Dedifferentiated amniotic fluid mesenchymal stem cell (primary cell): ENCODE measurements around the gene MARCHF2.
"Not testable (repeated sequence)": the region's sequence is repeated elsewhere in the genome, so short reads cannot be mapped to it uniquely, and the experiment has no call there.

Experiments
- DNase-seq: peaks from one replicate; pipeline ENCODE4 v3.0.0-alpha.2; 2016; ENCODE audit errors: extremely low spot score

Gene MARCHF2, protein sequence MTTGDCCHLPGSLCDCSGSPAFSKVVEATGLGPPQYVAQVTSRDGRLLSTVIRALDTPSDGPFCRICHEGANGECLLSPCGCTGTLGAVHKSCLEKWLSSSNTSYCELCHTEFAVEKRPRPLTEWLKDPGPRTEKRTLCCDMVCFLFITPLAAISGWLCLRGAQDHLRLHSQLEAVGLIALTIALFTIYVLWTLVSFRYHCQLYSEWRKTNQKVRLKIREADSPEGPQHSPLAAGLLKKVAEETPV

DNA sequence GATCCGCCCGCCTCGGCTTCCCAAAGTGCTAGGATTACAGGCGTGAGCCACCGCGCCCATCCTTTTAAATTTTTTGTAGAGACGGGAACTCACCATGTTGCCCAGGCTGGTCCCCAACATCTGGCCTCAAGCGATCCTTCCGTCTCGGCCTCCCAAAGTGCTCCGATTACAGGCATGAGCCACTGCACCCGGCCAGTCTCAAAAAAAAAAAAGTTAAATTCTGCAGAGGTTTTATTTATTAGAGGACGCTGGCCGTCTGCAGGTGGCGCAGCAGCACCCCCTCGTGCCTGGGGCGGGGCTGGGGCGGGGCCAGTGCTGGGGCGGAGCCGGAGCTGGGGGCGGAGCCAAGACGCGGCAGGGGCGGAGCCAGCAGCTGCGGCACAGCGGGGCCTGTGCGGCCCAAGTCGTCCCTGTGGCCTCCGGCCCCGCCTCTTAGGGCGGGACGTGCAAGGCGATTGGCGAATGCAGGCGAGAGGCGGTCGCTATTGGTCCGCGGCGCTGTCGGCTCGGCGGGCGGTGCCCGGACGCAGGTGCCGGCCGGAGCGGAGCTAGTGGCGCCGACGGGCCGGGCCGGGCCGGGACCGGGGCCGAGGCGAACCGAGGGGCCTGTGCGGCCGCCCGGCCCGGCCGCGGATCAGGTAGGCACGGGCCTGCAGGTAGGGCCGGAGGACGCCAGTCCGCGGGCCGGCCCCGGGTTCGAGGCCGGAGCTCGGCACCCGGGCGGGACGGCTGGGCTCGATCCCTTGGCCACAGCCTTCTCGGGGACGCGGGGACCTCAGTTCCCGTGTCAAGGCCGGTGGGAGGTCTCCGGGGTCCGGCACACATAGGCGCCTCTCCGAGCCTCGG is at the start of gene MARCHF2:
TSS of gene MARCHF2 (plus strand) at position 523 of the 846 bp plus-strand sequence. CDS start 8,536 bp downstream, outside the sequence.
- DNase-seq: peak; percentile 96

DNA sequence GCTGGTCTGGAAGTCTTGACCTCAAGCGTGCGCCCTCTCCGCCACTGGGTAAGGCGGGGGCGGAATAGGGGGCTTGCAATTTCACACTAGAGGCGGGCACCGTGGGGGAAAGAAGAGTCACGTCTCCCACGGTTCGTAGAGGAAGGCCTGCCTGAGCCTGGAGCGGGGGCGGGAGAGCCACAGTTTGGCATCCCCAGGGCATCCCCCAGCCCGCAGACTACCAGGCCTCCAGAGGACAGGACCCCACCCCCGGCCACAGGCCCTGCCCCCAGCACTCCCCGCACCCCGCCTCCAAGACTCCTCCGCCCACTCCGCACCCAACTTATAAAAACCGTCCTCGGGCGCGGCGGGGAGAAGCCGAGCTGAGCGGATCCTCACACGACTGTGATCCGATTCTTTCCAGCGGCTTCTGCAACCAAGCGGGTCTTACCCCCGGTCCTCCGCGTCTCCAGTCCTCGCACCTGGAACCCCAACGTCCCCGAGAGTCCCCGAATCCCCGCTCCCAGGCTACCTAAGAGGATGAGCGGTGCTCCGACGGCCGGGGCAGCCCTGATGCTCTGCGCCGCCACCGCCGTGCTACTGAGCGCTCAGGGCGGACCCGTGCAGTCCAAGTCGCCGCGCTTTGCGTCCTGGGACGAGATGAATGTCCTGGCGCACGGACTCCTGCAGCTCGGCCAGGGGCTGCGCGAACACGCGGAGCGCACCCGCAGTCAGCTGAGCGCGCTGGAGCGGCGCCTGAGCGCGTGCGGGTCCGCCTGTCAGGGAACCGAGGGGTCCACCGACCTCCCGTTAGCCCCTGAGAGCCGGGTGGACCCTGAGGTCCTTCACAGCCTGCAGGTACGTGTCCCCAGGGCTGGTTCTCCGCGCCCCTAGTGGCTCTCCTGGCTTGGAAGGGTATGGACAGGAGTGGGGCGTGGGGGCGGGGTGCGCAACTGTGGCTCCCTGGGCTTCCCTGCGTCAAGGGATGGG is 49.0 kb upstream of the MARCHF2 start, which contains the start of gene ANGPTL4:
TSS of gene ANGPTL4 (plus strand) at position 353 of the 969 bp plus-strand sequence. CDS start at position 520, 167 bp downstream.
- DNase-seq: peak; percentile 63

DNA sequence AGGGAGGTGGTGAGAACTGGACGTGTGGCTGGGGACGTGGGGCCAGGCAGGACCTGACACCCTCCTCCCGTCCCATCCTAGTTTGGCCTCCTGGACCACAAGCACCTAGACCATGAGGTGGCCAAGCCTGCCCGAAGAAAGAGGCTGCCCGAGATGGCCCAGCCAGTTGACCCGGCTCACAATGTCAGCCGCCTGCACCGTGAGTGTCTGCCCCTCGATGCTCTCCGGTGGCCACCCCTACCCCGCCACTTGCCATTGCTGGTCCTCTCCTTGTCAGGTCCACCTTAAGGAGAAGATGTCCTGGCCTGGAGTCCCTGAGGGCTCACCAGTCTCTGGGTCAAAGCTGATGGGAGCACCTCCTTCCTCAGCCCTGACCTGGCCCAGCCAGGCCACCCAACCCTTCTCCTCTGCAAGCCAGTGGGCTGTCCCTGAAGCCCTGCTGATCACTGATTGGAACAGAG is 47.0 kb upstream of the MARCHF2 start:
- DNase-seq: no peak

DNA sequence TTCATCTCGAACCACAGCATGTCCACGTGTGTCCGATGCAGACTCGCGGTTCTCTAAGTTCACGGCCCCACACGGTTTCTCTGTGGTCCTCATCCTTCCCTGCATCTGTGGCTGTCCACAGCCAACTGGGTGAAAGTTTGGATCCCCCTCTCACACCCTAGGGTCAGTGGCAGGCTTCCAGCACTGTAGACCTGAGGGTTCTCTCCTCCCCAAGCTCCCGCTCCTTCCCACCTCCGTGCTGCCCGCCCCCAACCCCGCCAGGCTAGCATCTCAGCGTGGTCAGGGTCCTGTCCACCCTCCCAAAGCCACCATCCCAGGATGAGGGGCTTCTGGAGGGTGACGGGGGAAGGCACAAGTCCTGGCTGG is 46.2 kb upstream of the MARCHF2 start:
- peak; percentile 10 for DNase-seq

DNA sequence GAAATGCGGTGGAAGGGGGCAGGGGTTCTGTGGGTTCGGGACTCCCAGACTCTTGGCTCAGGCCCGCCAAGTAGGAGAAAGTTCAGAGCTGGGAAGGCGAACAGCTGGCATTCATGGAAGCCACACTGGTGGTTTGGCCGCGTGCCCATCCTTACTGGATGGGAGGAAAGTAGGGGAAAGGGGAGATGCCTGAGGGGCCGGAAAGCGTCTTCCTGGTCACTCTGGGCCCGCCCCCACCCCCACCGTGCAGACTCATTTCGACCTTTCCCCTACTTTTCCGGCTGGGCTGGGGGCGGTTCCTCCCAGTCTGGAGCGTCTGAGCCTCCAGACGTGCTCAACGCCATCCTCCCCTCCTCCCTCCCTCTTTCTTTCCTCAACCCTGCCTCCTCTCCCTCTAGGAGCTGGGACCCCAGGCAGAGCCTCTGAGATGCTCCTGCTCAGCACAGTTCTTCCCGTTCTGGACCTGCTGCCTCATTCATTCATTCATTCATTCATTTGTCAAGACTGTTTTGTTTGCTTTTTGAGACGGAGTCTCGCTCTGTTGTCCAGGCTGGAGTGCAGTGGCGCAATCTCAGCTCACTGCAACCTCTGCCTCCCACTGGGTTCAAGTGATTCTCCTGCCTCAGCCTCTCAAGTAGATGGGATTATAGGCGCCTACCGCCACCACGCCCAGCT is 45.6 kb upstream of the MARCHF2 start:
- peak; percentile 93 for DNase-seq

DNA sequence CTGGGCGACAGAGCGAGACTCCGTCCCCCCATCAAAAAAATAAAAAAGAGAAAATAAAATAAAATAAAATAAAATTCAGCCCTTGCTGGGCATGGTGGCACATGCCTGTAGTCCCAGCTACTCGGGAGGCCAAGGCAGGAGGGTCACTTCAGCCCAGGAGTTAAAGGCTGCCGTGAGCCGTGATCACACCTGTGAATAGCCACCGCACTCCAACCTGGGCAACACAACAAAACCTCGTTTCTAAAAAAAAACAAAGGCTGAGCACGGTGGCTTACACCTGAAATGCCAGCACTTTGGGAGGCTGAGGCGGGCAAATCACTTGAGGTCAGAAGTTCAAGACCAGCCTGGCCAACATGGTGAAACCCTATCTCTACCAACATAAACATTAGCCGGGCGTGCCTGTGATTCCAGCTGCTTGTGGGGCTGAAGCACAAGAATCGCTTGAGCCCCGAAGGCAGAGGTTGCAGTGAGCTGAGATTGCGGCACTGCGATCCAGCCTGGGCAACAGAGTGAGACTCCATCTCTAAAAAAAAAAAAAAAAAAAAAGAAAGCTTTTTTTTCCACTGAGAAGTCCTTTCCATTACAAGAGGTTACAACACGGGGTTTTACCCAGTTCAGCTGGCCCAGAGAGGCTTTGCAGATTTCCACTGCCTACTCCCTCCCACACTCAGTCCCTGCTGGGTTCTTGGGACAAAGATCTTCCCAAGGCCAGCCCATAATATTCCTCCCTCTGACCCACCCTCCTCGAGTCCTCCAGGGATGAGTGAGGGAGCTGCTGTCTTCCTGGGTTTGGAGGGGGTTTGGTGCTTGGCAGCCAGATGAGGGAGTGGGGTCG is 42.7 kb upstream of the MARCHF2 start:
- DNase-seq: no peak

DNA sequence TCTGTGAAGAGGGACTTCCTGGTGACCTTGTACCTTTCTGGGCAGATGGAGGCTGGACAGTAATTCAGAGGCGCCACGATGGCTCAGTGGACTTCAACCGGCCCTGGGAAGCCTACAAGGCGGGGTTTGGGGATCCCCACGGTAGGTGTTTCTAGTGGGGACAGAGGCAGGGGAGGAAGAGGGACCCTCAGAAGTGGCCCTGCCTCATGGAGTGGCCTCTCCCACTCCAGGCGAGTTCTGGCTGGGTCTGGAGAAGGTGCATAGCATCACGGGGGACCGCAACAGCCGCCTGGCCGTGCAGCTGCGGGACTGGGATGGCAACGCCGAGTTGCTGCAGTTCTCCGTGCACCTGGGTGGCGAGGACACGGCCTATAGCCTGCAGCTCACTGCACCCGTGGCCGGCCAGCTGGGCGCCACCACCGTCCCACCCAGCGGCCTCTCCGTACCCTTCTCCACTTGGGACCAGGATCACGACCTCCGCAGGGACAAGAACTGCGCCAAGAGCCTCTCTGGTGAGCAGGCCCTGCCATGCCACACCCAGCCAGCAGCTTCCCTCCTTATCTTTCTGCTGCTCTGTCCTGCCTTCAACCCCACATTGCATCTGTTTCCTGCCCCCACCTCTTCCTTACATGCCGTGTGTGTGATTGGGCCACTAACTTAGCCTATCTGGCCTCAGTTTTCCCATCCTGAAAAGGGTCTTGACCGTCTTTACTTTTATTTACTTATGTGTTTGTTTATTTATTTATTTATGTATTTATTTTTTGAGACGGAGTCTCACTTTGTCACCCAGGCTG is 41.9 kb upstream of the MARCHF2 start:
- no peak for DNase-seq

DNA sequence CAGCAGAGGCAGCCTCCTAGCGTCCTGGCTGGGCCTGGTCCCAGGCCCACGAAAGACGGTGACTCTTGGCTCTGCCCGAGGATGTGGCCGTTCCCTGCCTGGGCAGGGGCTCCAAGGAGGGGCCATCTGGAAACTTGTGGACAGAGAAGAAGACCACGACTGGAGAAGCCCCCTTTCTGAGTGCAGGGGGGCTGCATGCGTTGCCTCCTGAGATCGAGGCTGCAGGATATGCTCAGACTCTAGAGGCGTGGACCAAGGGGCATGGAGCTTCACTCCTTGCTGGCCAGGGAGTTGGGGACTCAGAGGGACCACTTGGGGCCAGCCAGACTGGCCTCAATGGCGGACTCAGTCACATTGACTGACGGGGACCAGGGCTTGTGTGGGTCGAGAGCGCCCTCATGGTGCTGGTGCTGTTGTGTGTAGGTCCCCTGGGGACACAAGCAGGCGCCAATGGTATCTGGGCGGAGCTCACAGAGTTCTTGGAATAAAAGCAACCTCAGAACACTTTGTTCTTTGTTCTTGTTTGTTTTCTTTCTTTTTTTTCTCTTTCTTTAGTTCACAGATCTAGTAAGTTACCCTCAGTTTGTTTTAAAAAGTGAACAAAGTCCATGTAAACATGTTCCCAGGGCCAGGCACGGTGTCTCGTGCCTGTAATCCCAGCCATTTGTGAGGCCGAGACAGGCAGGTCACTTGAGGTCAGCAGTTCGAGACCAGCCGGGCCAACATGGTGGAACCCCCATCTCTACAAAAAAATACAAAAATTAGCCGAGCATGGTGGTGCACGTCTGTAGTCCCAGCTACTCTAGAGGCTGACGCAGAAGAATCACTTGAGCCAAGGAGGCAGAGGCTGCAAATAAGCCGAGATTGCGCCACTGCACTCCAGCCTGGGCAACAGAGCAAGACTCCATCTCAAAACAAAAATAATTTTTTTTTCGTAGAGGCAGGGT is 39.0 kb upstream of the MARCHF2 start:
- no peak for DNase-seq

DNA sequence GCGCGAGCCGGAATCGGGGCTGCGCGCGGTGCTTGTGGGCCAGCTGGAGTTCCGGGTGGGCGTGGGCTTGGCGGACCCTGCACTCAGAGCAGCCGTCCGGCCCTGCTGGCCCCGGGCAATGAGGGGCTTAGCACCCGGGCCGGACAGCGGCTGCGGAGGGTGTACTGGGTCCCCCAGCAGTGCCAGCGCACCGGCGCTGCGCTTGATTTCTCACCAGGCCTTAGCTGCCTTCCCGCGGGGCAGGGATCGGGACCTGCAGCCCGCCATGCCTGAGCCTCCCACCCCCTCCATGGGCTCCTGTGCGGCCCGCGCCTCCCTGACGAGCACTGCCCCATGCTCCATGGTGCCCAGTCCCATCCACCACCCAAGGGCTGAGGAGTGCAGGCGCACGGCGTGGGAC is 37.3 kb upstream of the MARCHF2 start:
- not testable (repeated sequence) for DNase-seq

DNA sequence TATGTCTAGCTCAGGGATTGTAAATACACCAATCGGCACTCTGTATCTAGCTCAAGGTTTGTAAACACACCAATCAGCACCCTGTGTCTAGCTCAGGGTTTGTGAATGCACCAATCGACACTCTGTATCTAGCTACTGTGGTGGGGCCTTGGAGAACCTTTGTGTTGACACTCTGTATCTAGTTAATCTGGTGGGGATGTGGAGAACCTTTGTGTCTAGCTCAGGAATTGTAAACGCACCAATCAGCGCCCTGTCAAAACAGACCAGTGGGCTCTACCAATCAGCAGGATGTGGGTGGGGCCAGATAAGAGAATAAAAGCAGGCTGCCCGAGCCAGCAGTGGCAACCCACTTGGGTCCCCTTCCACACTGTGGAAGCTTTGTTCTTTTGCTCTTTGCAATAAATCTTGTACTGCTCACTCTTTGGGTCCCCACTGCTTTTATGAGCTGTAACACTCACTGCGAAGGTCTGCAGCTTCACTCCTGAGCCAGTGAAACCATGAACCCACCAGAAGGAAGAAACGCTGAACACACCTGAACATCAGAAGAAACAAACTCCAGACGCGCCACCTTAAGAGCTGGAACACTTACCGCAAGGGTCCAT is 36.6 kb upstream of the MARCHF2 start:
- DNase-seq: not testable (repeated sequence)

DNA sequence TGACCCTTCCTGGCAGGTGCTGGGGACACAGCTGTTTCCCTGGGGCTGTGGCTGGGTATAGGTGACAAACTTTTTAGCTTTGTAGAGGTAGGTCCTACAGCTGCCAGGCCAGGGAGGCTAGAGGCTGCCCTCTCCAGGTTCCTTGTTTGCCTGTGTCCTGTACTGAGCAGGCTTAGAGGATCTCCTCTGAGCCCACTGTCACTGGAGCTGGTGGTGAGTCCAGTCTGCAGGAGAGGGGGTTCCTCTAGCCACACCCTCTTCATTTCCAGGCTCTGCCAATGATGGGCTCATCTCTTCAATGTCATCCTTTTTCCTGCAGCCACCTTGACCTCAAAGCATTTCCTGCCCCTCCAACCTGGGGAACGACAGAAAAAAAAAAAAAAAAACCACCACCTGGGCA is 35.5 kb upstream of the MARCHF2 start:
- DNase-seq: no peak

DNA sequence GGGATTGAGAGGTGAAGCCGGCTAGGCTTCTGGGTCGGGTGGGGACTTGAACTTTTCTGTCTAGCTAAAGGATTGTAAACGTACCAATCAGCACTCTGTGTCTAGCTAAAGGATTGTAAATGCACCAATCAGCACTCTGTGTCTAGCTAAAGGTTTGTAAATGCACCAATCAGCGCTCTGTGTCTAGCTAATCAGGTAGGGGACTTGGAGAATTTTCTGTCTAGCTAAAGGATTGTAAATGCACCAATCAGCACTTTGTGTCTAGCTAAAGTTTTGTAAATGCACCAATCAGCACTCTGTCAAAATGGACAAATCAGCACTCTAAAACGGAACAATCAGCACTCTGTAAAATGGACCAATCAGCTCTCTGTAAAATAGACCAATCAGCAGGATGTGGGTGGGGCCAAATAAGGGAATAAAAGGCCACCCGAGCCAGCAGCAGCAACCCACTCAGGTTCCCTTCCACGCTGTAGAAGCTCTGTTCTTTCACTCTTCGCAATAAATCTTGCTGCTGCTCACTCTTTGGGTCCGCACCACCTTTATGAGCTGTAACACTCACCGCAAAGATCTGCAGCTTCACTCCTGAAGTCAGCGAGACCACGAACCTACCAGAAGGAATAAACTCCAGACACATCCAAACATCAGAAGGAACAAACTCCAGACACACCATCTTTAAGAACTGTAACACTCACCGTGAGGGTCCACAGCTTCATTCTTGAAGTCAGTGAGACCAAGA is 33.8 kb upstream of the MARCHF2 start:
- DNase-seq: not testable (repeated sequence)

DNA sequence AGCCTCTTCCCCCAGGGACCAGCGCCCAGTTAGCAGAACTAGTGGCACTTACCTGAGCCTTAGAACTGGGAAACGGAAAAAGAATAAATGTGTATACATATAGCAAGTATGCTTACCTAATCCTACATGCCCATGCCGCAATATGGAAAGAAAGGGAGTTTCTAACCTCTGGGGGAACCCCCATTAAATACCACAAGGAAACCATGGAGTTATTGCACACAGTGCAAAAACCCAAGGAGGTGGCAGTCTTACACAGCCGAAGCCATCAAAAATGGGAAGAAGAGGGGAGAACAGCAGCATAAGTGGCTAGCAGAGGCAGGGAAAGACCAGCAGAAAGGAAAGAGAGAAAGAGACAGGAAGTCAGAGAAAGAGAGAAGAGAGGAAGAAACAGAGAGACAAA is 28.5 kb upstream of the MARCHF2 start:
- not testable (repeated sequence) for DNase-seq

DNA sequence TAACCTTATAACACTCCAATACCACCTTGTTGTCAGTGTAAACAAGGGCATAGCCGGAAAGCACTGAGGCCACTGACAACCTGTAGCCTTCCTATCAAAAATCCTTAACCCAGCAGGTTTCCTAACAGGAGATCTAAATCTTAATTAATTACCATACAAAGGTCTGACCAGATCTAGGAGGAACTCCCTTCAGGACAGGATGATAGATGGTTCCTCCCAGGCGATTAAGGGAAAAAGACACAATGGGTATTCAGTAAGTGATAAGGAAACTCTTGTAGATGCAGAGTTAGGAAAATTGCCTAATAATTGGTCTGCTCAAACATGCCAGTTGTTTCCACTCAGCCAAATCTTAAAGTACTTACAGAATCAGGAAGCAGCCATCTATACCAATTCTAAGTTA is 28.0 kb upstream of the MARCHF2 start:
- not testable (repeated sequence) for DNase-seq

DNA sequence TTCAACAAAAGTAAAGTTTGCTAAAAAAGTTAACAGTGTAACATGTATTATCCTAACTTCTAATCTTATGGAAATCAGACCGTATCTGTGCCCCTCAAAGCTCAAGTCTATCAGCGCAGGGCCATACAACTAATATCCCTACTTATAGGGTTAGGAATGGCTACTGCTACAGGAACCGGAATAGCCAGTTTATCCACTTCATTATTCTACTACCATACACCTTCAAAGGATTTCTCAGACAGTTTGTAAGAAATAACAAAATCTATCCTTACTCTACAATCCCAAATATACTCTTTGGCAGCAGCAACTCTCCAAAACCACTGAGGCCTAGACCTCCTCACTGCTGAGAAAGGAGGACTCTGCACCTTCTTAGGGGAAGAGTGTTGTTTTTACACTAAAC is 27.5 kb upstream of the MARCHF2 start:
- not testable (repeated sequence) for DNase-seq

DNA sequence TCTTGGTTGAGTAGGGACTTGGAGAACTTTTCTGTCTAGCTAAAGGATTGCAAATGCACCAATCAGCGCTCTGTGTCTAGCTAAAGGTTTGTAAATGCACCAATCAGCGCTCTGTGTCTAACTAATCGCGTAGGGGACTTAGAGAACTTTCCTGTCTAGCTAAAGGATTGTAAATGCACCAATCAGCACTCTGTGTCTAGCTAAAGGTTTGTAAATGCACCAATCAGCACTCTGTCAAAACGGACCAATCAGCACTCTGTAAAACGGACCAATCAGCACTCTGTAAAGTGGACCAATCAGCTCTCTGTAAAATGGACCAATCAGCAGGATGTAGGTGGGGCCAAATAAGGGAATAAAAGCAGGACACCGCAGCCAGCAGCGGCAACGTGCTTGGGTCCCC is 26.7 kb upstream of the MARCHF2 start:
- DNase-seq: not testable (repeated sequence)

DNA sequence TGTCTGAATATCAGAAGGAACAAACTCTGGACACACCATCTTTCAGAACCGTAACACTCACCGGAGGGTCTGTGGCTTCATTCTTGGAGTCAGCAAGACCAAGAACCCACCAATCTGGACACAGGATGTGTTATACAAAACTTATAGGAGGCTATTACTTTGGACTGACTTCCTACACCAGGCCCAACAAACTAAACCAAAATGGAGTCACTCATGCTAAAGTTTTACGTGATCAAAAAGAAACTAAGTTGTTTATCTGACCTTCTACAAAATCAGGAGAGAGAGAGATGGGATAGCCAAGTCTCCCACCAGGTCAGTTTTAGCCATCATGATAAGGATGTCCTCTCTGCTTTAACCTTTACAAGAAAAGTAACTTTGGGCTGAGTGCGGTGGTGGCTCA is 26.1 kb upstream of the MARCHF2 start:
- no peak for DNase-seq
